Progenitor cell of endocrine pancreas (in vitro differentiated cells): ENCODE results near the gene LRMDA. TPM values are rescaled to one million over a fixed set of nuclear protein-coding genes. Genes with fewer than 3 reads are reported as not detected.

Source experiments
- DNase-seq: peaks from one replicate; pipeline ENCODE4 v3.0.0; 2021; ENCODE audit warnings: low spot score; ENCODE audit not compliant: unreplicated experiment
- H3K27ac Mint-ChIP-seq: 2 replicates; pipeline ENCODE4 v1.8.0; 2021; ENCODE audit warnings: mild to moderate bottlenecking, moderate library complexity, mixed read lengths
- H3K27me3 Mint-ChIP-seq: 2 replicates; pipeline ENCODE4 v1.8.0; 2021; ENCODE audit warnings: mixed read lengths
- H3K36me3 Mint-ChIP-seq: 2 replicates; pipeline ENCODE4 v1.8.0; 2022; ENCODE audit warnings: mixed read lengths; ENCODE audit not compliant: insufficient read depth
- H3K4me1 Mint-ChIP-seq: 2 replicates; pipeline ENCODE4 v1.8.0; 2021; ENCODE audit warnings: low read depth, mixed read lengths
- H3K4me3 Mint-ChIP-seq: 2 replicates; pipeline ENCODE4 v1.8.0; 2021; ENCODE audit warnings: low read depth, mild to moderate bottlenecking, moderate library complexity, mixed read lengths
- H3K9me3 Mint-ChIP-seq: 2 replicates; pipeline ENCODE4 v1.8.0; 2021; ENCODE audit warnings: low read depth, mixed read lengths
- total RNA-seq: library from RNA; stranded (reverse); gene quantifications from 2 replicates; pipeline ENCODE4 v1.2.1, GENCODE V29; 2021
- TF ChIP-seq, protein P1 (sequence below): fragments of 200-600 bp; sonication (generic); IDR thresholded peaks from one replicate; pipeline ENCODE4 v1.5.0; 2021; ENCODE audit warnings: antibody characterized with exemption, mild to moderate bottlenecking; ENCODE audit not compliant: unreplicated experiment

LRMDA gene
- total RNA-seq, 1 donor from 2014 or later = 6.5 TPM

DNA sequence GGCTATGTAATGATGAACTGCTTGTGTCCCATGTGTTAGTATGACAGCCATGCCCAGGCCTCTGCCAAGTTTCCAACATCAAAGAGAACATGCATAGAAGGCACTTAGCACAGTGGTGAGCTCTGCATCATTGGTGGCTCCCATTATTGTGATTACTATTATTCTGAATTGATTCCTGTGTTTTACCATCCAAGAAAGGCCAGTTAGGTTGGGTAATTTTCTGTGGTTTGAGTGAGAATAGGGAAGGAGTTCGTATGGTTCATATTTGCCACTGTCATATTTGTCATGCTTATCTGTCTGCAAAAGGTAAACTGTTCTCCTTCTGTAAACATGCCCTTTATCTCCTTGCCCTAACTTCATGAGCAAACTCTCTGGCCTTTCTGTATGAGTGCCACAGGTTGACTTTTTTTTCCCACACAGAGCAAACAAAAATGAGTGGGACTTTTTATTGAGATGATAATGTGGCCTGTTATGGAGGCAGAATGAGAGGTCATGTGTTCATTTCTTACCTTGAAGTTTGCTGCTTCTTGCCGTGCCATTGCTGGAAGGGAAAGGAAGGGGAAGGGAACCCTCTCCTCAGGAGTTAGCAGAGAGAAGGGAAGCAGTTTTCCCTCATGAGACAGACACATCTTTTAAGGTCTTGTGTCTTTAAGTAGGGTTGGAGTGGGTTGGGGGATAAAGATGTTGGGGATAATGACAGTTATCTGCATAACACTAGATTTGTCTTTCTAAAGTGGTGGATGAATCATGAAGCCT is 301.9 kb downstream of the LRMDA start:
- Mint-ChIP-seq H3K36me3 (no peaks in the 10 kb centered on the region), H3K4me1 (peaks cover 18% of the 10 kb centered on the region), H3K9me3 (peaks cover 3% of the 10 kb centered on the region), H3K27me3 (peaks cover 13% of the 10 kb centered on the region), H3K4me3 (no peak overlapping the region), H3K27ac (no peak overlapping the region)
- TF ChIP-seq, protein P1, sequence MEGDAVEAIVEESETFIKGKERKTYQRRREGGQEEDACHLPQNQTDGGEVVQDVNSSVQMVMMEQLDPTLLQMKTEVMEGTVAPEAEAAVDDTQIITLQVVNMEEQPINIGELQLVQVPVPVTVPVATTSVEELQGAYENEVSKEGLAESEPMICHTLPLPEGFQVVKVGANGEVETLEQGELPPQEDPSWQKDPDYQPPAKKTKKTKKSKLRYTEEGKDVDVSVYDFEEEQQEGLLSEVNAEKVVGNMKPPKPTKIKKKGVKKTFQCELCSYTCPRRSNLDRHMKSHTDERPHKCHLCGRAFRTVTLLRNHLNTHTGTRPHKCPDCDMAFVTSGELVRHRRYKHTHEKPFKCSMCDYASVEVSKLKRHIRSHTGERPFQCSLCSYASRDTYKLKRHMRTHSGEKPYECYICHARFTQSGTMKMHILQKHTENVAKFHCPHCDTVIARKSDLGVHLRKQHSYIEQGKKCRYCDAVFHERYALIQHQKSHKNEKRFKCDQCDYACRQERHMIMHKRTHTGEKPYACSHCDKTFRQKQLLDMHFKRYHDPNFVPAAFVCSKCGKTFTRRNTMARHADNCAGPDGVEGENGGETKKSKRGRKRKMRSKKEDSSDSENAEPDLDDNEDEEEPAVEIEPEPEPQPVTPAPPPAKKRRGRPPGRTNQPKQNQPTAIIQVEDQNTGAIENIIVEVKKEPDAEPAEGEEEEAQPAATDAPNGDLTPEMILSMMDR = no peak
- DNase-seq = no peak

DNA sequence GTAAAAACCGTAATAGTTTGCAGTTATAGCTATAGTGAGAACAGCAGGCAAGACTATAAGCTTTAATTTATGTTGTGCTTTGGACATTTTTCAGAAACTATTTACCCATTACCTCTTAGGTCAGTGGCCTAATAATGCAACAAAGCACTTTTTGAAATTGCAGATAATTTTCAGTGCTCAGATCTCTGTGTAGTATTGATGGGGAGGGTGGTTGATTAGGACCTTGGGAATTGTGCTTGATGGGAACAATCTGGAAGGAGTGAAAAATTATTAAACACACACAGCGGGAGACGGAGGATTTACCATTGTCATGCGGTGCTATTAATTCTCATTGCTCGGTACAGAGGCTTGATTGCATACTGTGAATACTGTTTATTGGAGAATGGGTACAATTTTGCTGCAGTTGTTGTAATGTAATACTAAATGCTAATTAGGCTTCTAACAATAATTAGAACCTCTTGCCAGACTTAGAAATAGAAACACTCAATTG is 304.8 kb downstream of the LRMDA start:
- TF ChIP-seq, protein P1 = no peak
- no peaks in the 10 kb centered on the region for H3K36me3 Mint-ChIP-seq
- peaks cover 22% of the 10 kb centered on the region for H3K4me1 Mint-ChIP-seq
- no peaks in the 10 kb centered on the region for H3K27me3 Mint-ChIP-seq
- no peaks in the 10 kb centered on the region for H3K9me3 Mint-ChIP-seq
- no peak overlapping the region for H3K27ac Mint-ChIP-seq
- no peak overlapping the region for H3K4me3 Mint-ChIP-seq
- no peak for DNase-seq

DNA sequence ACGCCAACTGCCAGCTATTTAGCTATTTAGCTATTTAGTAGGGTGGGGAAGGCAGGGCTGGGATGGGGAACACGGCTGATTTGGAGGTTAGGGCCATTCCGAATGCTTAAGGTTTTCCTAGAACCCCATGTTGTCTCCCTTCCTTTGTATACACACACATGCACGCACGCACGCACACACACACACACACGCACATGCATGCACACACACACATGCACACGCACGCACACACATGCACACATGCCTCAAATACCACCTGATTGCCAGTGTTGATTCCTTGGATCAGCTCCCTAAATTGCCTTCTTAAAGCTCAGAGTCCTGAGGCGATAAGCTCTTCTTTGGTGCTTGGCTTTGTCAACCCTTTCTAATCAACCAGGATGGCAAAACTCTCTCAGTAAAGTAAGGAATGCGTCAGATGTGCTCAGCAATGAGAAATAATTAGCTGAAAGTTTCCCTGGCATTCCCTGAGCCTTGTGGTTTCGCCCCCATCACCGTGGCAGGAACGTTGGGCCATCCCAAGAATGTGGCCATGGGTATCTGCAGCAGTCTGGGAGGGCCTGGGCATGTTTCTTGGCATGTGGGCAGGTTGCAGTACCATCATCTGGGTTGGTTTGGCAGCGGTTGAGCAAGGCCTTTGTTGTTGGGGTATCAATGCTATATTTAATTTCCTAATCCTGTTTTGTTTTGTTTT is 305.6 kb downstream of the LRMDA start:
- Mint-ChIP-seq H3K27ac (no peak overlapping the region), H3K4me1 (peaks cover 22% of the 10 kb centered on the region), H3K27me3 (no peaks in the 10 kb centered on the region), H3K9me3 (peaks cover under 1% of the 10 kb centered on the region), H3K4me3 (no peak overlapping the region), H3K36me3 (no peaks in the 10 kb centered on the region)
- no peak for DNase-seq
- TF ChIP-seq, protein P1 = no peak

DNA sequence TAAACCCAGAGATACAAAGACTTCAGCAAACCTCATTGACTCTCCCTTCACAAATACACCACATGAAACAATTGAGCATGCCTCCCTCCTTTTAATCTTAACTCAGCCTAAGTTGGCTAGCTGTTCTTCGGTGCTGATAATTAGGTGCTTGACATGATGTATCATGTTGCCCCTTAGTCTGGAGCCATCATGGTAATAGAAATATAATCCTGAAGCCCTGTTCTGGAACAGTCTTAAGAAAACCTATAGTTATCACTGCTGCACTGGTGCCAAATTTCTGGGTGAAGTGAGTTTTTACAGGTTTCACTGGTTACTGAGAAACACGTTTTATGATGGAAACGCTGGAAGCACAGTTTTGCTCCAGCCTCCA is 306.1 kb downstream of the LRMDA start:
- Mint-ChIP-seq H3K4me1 (peaks cover 22% of the 10 kb centered on the region), H3K36me3 (no peaks in the 10 kb centered on the region), H3K27me3 (no peaks in the 10 kb centered on the region), H3K9me3 (peaks cover 2% of the 10 kb centered on the region), H3K4me3 (no peak overlapping the region), H3K27ac (no peak overlapping the region)
- no peak for DNase-seq
- TF ChIP-seq, protein P1 = no peak

DNA sequence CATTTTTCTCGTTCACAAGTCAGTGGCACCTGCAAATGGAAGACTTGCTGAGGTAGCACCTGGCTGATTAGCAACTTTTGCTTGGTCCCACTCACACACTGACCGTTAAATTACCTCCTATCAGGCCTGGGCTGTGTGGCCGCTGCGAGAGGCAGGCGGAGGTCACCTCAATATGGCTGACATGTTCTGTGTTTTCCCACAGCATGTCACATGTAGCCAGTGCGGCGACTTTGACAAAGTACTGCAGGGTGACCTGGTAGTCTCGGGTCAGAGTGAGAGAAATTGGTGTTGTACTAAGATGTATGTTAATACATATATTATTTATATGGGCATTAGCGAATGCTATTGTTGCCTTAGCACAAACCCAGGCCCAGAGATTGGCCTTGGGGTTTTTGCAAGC is 307.5 kb downstream of the LRMDA start:
- Mint-ChIP-seq H3K9me3 (peaks cover 2% of the 10 kb centered on the region), H3K27me3 (no peaks in the 10 kb centered on the region), H3K4me3 (no peak overlapping the region), H3K4me1 (peaks cover 22% of the 10 kb centered on the region), H3K27ac (no peak overlapping the region), H3K36me3 (no peaks in the 10 kb centered on the region)
- TF ChIP-seq, protein P1 = no peak
- DNase-seq = no peak
